ENCODE results near the gene MYO9B.

DNA sequence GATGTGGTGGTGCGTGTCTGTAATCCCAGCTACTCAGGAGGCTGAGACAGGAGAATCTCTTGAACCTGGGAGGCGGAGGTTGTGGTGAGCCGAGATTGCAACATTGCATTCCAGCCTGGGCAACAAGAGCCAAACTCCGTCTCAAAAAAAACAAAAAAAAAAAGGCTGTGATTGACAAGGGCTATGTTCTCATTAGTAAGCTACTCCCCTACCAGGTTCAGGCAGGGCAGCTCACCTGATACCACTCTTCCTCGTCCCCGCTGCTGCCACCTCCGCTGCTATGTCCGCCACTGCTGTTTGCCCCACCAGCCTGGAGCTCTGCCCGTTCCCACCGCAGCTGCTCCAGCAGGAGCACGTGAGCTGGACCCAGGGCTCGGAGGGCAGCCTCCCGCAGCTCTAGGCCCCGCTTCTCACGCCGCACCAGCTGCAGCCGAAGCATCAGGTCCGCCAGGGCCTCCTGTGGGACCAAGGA lies 179.6 kb downstream of the MYO9B start:
- TF ChIP-seq, protein P1, sequence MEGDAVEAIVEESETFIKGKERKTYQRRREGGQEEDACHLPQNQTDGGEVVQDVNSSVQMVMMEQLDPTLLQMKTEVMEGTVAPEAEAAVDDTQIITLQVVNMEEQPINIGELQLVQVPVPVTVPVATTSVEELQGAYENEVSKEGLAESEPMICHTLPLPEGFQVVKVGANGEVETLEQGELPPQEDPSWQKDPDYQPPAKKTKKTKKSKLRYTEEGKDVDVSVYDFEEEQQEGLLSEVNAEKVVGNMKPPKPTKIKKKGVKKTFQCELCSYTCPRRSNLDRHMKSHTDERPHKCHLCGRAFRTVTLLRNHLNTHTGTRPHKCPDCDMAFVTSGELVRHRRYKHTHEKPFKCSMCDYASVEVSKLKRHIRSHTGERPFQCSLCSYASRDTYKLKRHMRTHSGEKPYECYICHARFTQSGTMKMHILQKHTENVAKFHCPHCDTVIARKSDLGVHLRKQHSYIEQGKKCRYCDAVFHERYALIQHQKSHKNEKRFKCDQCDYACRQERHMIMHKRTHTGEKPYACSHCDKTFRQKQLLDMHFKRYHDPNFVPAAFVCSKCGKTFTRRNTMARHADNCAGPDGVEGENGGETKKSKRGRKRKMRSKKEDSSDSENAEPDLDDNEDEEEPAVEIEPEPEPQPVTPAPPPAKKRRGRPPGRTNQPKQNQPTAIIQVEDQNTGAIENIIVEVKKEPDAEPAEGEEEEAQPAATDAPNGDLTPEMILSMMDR (conservative IDR thresholded peaks at IDR 0.05): no peak
- no peak for TF ChIP-seq EZH2 (IDR thresholded peaks at IDR 0.05; ENCODE audit: low read depth)

Data from PC-9 (cell line).